ENCODE measurements around the gene ARL9.

Gene ARL9

GRCh38 chr4:56531823-56532222 lies 26.2 kb downstream of the ARL9 start:
- DNase-seq = no peak

GRCh38 chr4:56532239-56532638 lies 26.6 kb downstream of the ARL9 start:
- no peak for DNase-seq

GRCh38 chr4:56535915-56536314 lies 30.3 kb downstream of the ARL9 start:
- DNase-seq = no peak

GRCh38 chr4:56537147-56537546 lies 31.6 kb downstream of the ARL9 start:
- no peak for DNase-seq

- no peak for DNase-seq
These were observed 35.2 kb downstream of the ARL9 start for GRCh38 chr4:56540826-56541225.

- DNase-seq = peak; percentile 75 to 90
These were observed 39.1 kb downstream of the ARL9 start for GRCh38 chr4:56544573-56545131.

GRCh38 chr4:56550642-56551041 lies 45.1 kb downstream of the ARL9 start:
- DNase-seq = no peak

- DNase-seq = no peak
These were observed 45.9 kb downstream of the ARL9 start for GRCh38 chr4:56551516-56551915.

- no peak for DNase-seq
These were observed 46.7 kb downstream of the ARL9 start for GRCh38 chr4:56552273-56552672.

GRCh38 chr4:56570041-56570440 lies 64.5 kb downstream of the ARL9 start:
- no peak for DNase-seq

Data from stimulated activated CD4-positive, alpha-beta T cell treated with anti-CD3 and anti-CD28 coated beads, Interleukin-4, amount 100 ng/mL, for 4 hours (primary cell).